ENCODE data around the gene BAIAP2L1. TPM values are rescaled to one million over a fixed set of nuclear protein-coding genes. Genes with fewer than 3 reads are reported as not detected.
"Not testable (repeated sequence)": the region's sequence is repeated elsewhere in the genome, so short reads cannot be mapped to it uniquely, and the experiment has no call there.

Gene BAIAP2L1, protein sequence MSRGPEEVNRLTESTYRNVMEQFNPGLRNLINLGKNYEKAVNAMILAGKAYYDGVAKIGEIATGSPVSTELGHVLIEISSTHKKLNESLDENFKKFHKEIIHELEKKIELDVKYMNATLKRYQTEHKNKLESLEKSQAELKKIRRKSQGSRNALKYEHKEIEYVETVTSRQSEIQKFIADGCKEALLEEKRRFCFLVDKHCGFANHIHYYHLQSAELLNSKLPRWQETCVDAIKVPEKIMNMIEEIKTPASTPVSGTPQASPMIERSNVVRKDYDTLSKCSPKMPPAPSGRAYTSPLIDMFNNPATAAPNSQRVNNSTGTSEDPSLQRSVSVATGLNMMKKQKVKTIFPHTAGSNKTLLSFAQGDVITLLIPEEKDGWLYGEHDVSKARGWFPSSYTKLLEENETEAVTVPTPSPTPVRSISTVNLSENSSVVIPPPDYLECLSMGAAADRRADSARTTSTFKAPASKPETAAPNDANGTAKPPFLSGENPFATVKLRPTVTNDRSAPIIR
- total RNA-seq, result 0.84 and 1.4 TPM in 2 replicates

DNA sequence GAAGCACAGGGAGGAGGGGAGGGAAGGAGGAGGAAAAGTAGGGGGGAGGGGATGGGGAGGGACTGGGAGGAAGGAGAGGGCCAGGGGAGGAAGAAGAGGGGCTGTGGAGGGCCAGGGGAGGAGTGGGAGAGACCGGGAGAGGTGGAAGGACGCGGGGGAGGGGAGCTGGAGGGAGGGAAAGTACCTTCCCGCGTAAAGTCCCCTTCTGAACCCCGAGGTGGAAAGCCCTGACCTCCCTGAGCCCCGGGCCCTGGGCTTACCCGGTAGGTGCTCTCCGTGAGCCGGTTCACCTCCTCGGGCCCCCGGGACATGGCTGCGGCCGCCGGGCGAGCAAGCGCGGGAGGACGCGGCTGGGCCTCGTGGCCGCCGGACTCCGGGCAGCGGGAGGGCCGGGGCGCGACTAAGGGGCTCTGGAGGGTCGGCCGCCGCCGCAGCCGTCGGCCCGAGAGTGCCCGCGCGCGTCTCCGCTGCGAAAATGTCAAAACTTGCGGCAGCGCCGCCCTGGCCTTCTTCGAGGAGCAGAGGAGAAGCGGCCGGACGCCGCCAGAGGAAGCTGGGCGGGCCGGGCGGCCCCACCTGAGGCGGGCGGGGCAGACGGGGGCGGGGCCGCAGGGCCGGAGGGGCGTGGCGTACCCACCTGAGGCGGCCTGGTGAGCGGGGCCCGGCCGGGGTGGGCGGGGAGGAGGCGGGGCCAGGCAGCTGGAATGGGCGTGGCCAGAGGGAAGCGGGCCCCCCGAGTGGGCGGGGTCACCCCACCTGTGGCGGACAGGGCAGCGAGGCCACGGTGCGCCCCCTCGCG lies at the start of gene BAIAP2L1:
Gene BAIAP2L1 (minus strand): TSS at position 549 of the 799 bp plus-strand sequence. CDS start 238 bp downstream, at position 311.
- peak; percentile 79 for DNase-seq

DNA sequence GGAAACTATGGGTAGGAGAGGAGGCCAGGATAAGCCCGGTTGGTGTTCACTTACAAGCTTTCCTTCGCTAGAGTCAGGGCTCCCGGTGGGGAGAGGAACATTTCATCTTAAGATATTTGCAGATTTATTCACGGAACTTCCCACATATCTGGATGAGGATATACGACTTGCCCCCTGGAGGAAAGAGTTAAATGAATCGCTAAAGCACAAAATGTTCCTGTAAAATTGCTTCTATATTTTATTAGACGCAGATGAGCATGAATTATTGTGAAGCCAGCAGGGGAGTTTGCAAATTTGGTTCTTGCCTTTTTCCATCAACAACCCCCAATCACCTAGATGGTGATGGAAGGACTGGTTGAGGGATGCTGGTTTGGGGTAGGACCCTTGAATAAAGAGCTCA lies 47.9 kb upstream of the BAIAP2L1 start:
- DNase-seq, result no peak

DNA sequence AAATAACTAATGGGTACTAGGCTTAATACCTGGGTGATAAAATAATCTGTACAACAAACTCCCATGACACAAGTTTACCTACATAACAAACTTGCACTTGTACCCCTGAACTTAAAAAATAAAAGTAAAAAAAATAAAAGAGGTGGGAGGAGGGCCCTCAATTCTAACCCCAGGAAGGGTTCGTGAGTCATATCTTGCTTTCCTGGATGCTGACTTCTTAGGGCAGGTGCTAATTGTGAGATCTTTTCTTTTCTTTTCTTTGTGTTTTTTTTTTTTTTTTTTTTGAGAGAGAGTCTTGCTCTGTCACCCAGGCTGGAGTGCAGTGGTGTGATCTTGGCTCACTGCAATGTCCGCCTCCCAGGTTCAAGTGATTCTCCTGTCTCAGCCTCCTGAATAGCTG lies 40.1 kb upstream of the BAIAP2L1 start:
- not testable (repeated sequence) for DNase-seq

DNA sequence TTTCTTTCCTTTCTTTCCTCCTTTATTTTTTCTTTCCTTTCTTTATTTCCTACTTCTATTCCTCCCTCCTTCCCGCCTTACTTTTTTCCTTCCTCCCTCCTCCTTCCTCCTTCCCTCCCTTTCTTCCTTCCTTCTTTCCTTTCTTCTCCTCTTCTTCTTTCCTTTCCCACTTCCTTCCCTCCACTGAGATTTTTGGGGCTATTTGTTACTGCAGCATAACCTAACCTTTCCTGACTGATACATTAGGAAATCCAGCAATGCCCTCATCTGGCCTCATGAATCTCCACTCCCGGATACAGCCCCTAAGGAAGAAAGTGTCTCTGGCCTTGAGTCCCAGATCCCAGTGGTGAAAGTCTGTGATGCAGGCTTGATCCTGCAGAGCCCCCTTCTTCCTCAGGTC lies 38.6 kb upstream of the BAIAP2L1 start:
- DNase-seq, result no peak

DNA sequence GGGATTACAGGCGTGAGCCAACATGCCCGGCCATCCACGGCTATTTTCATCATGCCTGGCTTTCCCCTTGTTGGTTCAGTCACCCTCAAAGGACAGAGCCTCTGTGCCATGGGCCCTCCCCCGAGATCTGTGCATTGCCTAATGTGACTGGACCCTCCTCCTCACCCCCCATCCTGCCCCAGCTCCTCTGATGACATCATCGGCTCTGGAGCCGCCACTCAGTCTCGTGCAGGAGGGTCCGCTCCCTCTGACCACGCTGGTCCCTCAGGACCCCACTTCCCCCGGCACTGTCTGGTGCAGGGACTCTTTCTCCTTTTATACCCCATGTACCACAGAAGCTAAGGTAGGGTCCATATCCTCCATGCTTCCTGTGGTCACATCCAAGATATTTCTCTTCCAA lies 33.2 kb upstream of the BAIAP2L1 start:
- no peak for DNase-seq

DNA sequence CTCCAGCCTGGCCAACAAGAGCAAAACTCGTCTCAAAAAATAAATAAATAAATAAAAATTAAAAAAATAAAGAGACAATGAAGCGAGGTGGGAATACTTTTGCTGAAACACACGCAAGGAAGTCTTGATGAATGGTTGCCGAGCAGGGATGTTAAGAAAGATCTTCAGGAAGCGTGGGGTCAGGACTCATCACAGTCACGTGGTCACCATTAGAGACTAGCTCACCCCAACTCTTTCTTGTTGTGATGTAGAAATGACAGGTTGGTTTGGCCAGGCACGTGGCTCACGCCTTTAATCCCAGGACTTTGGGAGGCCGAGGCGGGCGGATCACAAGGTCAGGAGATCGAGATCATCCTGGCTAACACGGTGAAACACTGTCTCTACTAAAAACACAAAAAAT lies 28.9 kb upstream of the BAIAP2L1 start:
- no peak for DNase-seq

DNA sequence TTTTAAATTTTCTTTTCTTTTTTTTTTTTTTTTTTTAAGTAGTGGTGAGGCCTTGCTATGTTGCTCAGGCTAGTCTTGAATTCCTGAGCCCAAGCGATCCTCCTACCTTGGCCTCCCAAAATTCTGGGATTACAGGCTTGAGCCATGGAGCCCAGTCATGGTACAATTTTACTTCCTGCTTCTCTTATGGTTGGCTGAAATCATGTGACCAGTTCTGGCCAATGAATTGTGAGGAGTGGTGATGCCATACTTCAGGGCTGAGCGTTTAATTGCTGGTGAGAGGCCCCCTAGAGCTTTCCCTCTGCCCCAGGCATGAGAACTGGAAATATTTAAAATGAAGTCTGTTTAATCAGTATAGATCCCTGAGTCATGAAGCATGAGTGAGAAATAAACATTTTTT lies 22.2 kb upstream of the BAIAP2L1 start:
- no peak for DNase-seq

DNA sequence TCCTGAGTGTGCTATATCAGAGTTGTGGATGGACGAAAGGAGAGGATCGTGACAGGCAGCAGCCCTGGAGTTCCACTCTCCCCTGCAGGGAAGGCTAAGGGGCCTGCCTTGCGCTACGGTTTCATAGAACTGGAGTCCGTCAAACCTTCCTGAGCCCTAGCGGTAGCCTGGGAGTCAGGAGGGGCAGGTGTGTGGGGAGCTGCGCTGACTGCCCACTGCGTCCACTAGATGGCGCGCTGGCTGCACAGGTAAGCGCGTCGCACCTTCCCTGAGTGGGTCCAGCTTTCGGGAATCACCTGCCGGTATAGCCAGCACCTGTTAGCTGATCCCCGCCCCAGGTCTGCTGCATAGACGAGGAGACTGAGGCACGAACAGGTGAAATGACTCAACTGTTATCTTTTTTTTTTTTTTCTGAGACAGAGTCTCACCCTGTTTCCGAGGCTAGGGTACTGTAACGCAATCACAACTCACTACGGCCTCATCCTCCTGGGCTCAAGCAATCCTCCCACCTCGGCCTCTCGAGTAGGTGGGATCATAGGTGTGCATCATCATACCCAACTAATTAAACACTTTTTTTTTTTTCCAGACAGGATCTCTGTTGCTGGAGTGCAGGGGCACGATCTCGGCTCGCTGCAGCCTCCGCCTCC lies 20.2 kb upstream of the BAIAP2L1 start:
- DNase-seq, result peak; percentile 68

DNA sequence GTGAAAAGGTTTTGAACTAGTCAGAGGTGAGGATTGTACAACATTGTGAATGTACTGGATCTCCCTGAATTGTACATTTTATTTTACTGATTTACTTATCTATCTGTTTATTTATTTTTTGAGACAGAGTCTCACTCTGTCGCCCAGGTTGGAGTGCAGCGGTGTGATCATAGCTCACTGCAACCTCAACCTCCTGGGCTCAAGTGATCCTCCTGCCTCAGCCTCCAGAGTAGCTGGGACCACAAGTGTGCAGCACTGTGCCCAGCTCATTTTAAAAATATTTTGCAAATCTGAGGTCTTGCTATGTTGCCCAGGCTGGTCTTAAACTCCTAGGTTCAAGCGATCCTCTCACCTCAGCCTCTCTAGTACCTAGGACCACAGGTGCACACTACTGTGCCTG lies 19.1 kb upstream of the BAIAP2L1 start:
- DNase-seq, result not testable (repeated sequence)

DNA sequence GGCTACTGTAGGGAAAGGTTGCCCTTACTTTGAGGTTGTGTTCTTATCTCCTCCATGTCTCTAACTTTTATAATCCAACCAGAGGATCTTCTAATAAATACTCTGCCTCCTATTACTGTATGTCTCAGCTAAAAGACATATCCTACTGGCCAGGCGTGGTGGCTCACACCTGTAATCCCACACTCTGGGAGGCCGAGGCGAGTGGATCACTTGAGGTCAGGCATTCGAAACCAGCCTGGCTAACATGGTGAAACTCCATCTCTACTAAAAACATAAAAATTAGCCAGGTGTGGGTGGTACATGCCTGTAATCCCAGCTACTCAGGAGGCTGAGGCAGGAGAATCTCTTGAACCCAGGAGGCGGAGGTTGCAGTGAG lies 18.4 kb upstream of the BAIAP2L1 start:
- DNase-seq, result not testable (repeated sequence)

DNA sequence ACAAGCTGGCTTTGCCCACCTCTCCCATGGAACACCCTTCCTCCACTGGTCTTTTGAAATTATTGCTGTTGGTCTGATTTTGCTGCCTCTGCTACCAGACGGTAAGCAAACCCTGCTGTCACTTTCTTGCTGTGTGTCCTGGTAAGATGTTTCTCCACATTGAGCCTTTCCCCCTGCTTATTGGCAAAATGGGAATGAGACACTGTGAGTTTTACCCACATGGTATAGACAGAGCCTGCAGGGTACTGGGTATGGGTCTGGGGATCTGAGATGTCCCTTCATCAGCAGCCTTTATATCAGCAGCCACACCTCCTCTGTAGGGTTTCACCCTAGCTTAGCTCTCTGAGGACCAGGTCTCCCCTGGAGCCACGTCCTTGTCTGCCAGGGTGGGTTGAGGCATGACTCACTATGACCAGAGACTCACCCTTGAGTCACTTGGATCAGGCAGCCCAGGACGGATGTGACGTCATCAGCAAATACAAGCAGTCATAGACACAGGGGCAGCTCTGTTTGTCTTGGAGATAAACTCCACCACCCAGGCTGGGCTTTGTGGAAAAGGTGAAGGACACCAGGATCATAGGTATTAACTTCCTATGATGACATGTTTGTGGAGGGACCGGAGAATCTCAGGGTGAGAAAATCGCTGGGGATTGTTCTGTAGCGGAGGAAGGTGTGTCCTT lies 17.9 kb upstream of the BAIAP2L1 start:
- peak; percentile 94 for DNase-seq

DNA sequence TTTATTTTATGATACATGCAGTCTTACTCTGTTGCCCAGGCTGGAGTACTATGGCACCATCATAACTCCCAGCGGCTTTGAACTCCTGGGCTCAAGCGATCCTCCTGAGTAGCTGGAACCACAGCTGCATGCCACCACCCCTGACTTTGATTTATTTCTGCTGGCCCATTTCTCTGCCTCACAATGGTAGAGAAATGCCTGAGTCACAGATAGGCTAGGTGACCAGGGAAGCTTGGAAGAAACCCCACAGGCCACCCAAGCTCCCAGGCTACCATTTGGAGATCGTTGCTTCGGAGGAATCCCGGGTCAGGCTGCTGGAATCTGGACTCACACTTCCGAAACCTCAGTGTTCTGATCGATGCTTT lies 17.4 kb upstream of the BAIAP2L1 start:
- DNase-seq, result no peak

DNA sequence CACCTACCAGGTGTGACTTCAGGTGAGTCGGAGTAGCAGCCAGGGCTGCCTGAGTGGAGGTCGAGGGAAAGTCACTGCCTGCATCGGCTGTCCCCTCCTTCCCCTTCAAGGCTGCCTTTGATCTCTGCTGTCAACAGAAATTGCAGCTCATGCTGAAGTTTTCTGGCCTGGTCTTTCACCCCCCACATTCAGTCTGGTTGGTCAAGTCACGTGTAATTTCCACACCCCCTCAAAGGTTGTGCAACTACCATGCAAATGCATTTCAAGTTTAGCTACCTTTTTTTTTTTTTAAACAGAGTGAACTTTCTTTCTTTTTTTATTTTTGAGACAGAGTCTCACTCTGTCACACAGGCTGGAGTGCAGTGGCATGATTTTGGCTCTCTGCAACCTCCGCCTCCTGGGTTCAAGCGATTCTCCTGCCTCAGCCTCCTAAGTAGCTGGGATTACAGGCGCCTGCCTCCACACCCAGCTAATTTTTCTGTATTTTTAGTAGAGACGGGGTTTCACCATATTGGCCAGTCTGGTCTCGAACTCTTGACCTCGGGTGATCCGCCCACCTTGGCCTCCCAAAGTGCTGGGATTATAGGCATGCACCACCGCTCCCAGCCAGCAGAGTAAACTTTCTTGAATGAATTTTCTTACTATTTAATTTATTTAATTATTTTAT lies 16.8 kb upstream of the BAIAP2L1 start:
- DNase-seq, result not testable (repeated sequence)

DNA sequence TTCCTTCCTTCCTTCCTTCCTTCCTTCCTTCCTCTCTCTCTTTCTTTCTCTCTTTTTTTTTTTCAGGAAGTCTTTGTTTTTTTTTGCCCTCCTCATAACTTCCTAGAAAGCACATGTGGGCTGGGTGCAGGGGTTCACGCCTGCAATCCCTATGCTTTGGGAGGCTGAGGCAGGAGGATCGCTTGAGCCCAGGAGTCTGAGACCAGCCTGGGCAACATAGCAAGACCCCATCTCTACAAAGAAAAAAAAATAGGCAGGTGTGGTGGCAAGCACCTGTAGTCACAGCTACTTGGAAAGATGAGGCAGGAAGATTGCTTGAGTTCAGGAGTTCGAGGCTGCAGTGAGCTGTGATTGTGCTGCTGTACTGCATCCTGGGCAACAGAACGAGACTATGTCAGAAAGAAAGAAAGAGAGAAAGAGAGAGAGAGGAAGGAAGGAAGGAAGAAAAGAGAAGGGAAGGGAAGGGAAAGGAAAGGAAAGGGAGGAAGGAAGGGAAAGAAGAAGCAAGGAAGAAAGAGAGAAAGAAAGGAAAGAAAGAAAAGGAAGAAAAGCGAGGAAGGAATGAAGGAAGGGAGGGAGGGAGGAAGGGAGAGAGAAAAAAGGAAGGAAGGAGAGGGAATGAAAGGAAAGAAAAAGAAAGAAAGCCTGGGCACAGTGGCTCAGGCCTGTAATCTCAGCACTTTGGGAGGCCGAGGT lies 13.5 kb upstream of the BAIAP2L1 start:
- no peak for DNase-seq

DNA sequence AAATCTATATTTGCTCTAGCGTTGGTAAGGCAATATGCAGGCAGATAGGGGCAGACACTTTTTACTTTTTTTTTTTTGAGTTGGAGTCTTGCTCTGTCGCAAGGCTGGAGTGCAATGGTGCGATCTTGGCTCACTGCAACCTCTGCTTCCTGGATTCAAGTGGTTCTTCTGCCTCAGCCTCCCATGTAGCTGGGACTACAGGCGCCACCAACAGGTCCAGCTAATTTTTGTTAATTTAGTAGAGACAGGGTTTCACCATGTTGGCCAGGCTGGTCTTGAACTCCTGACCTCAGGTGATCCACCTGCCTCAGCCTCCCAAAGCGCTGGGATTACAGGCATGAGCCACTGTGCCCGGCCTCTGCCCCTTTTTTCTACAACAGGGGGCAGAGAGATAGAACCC lies 12.8 kb upstream of the BAIAP2L1 start:
- not testable (repeated sequence) for DNase-seq

DNA sequence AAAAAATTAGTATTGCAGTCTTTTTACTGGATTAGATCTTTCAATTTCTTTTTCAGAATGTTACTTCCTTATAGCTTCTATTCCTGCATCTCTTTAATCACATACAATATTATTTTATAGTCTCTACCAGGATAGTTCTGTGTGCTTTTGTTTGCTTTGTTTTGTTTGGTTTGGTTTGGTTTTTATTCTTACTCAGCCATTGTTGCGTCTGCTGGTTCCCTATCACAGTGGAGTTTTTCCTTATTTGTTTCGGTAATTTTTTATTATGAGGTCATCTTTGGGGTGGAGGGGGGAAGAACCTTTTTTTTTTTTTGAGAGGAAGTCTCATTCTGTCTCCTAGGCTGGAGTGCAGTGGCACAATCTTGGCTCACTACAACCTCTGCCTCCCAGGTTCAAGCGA lies 9.0 kb upstream of the BAIAP2L1 start:
- no peak for DNase-seq

DNA sequence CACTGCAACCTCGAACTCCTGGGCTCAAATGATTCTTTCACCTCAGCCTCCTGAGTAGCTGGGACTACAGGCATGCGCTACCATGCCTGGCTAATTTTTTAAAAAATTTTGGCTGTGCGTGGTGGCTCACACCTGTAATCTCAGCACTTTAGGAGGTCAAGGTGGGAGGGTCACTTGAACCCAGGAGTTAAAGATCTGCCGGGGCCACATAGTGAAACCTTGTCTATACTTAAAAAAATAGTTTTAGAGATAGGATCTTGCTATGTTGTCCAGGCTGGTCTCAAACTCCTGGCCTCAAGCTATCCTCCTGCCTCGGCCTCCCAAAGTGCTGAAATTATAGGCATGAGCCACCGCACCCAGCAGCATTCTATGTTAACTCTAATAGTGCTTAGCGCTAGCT lies 7.3 kb upstream of the BAIAP2L1 start:
- not testable (repeated sequence) for DNase-seq

DNA sequence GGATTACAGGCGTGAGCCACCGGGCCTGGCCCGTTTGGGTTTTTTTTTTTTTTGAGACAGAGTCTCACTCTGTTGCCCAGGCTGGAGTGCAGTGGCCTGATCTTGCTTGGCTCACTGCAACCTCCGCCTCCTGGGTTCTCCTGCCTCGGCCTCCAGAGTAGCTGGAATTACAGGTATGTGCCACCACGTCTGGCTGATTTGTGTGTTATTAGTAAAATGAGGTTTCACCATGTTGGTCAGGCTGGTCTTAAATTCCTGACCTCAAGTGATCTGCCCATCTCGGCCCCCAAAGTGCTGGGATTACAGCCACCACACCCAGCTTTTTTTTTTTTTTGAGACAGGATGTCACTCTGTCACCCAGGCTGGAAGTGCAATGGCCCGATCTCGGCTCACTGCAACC lies 5.9 kb upstream of the BAIAP2L1 start:
- no peak for DNase-seq

DNA sequence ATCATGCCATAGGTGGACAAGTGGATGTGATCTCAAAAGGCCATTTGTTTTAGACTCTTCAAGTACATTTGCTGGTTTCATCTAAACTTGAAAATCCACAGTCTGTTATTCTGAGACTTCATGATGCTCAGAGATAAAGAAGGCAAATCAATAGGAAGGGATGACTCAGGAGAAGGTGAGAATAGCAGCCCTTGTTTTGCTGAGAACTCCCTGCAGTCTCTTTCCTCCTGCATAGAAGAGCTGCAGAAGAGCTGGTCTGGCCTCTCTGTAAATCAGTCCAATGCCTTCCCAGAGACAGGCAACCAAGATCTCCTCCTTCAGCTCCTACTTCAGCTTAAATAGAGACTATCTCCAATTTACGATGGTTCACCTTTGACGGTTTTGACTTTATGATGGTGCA lies 4.0 kb upstream of the BAIAP2L1 start:
- no peak for DNase-seq

DNA sequence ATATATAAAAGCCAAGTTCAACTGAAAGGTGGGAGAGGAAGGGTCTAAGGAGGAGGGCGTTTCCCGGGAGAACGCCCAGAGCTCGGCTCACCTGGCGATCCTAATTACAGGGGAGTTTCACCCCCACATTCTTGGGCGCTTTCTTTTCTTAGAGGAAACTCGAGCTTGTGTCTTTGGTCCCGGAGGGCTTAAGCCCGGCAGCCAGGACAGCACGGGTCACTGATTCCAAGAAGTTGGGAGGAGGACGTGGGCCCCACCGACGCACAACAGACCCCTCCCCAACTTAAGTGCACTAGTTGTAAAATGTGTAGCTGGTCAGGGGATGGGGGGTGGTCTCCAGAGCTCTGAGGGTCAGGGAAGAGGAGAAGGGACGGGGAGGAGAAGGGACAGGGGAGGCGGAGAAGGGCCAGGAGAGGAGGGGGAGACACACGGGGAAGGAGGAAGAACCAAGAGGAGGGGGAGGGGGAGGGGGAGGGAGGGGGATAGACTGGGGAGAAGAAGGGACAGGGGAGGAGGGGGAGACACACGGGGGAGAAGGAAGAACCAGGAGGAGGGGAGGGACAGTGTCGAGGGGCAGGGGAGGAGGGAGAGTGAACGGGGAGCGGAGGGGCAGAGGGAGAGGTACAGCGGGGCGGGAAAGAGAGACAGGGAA lies 874 bp downstream of the BAIAP2L1 start:
- no peak for DNase-seq

DNA sequence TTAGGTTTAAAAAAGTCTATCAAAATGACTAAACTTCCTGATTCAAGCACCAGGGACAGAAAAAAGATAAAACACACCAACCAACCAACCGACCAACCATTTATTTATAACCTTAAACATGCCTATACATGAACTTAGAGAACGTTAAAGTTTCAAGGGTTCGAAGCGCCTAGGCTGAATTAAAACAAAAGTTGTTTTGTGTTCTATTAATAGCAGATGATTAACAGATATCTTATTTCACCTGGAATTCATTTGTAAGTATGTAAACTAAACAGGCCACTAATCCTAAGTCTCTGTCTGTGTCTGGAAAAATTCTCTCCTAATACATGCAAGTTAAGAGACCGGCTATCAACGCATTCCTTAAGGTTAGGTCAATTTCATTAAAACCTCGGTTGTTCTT lies 1.4 kb downstream of the BAIAP2L1 start:
- DNase-seq, result no peak

Data from dermis blood vessel endothelial cell (primary cell).